Right lobe of liver (tissue), 4 donors: ENCODE data around the gene SPOCK1.

Experiments used
- POLR2A ChIP-seq: fragments of 450-650 bp; IDR thresholded peaks from one replicate; pipeline ENCODE4 v1.6.1; 2017; ENCODE audit warnings: antibody characterized with exemption, mild to moderate bottlenecking
- TF ChIP-seq, protein P1 (sequence below), 4 donors: fragments of 200-600 bp in 3 of 4; fragments of 450-650 bp in 1 of 4; IDR thresholded peaks; one replicate each; pipeline versions ENCODE4 v1.5.1 to v1.8.0; 2016 to 2022; ENCODE audit warnings: antibody characterized with exemption in 4 of 4, mild to moderate bottlenecking in 2 of 4
- donor health status: DM: no; HTN: no; CAD: no.
- donor health status: DM: no; HTN: no; CAD: no.
- donor health status: DM: no; HTN: yes; CAD: no.

DNA sequence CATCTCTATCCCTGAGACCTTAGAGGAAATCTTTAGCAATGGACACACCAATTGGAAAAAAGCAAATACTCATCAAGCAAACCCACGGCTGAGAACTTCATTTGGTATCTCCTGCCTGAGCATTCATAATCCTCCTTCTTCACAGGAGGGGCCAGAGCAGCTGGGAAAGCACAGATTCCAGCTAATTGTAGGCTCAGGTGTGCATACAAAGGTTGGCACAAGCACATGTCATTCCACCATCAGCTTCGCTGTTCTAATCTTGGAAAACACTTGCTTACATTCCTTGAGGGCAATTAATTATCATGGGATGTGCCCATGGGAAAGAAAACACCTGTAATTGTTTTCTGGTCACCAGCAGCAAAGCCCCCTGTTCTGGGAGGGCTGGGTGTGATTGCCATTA is 376.6 kb downstream of the SPOCK1 start:
- TF ChIP-seq, protein P1, sequence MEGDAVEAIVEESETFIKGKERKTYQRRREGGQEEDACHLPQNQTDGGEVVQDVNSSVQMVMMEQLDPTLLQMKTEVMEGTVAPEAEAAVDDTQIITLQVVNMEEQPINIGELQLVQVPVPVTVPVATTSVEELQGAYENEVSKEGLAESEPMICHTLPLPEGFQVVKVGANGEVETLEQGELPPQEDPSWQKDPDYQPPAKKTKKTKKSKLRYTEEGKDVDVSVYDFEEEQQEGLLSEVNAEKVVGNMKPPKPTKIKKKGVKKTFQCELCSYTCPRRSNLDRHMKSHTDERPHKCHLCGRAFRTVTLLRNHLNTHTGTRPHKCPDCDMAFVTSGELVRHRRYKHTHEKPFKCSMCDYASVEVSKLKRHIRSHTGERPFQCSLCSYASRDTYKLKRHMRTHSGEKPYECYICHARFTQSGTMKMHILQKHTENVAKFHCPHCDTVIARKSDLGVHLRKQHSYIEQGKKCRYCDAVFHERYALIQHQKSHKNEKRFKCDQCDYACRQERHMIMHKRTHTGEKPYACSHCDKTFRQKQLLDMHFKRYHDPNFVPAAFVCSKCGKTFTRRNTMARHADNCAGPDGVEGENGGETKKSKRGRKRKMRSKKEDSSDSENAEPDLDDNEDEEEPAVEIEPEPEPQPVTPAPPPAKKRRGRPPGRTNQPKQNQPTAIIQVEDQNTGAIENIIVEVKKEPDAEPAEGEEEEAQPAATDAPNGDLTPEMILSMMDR (IDR thresholded peaks at IDR 0.05), result no peak
- no peak for TF ChIP-seq POLR2A
